Measurements from ENCODE around the gene CHMP2B.

DNA sequence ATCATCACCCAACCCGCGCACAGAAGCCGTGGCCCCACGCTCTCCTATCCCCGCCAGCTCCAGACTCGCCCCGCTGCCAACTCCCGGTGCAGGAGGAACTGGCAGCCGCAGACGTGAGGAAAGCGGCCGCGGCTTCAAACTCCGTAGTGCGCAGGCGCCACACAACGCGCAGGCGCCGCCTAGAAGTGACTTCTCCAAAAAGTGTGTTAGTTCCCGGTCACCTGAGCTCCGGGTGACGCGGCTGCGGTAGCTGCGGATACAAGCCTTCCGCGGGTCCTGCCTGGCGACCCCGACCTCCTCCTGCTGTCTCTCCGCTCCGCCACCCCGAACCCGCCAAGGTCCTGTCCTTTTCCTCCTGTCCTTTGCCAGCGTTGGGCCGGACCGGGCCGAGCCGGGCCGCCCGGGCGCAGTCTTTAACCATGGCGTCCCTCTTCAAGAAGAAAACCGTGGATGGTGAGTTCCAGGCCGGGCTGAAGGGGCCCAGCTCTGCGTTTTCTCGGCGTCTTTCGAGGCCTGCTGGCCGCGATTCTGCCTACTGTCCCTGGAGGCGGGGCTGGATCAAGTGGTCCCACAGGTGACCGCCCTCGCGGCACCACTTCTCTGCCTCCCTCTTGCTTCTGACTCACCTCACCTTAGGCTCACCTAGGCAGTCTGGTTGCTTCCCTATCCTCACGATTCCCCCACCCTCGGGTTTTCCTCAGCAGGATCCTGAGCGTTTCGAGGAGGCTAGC lies at the start of gene CHMP2B:
- TF ChIP-seq EZH2 (IDR thresholded peaks at IDR 0.05; ENCODE audit: insufficient read depth, low read length) (no peak), CTCF (IDR thresholded peaks at IDR 0.05; ENCODE audit: insufficient read depth, low read depth, low read length) (no peak)
